Lower leg skin (tissue), 4 donors: ENCODE results near the gene PJA1. TPM values are rescaled to one million over a fixed set of nuclear protein-coding genes. Genes with fewer than 3 reads are reported as not detected.

Experiments
- DNase-seq, 2 donors: peaks; one replicate each; pipeline ENCODE4 v3.0.0-alpha.2; 2019; ENCODE audit warnings: low spot score in 2 of 2
- H3K4me3 ChIP-seq: fragments of 200-600 bp; sonication (generic); 2 replicates; pipeline ENCODE4 v1.5.1; 2017; ENCODE audit warnings: mild to moderate bottlenecking, low read depth; ENCODE audit not compliant: poor library complexity, severe bottlenecking
- CTCF ChIP-seq, 3 donors: fragments of 450-650 bp; IDR thresholded peaks; one replicate each; pipeline ENCODE4 v1.5.1; 2016; ENCODE audit warnings: antibody characterized with exemption in 3 of 3, mild to moderate bottlenecking in 3 of 3, moderate library complexity in 2 of 3
- POLR2A ChIP-seq, 2 donors: fragments of 450-650 bp; IDR thresholded peaks; one replicate each; pipeline ENCODE4 v1.6.1; 2016 to 2017; ENCODE audit warnings: antibody characterized with exemption in 2 of 2, mild to moderate bottlenecking in 1 of 2, moderate library complexity in 1 of 2
- WGBS, 2 donors: methylation state at CpG; one replicate each; pipeline ENCODE4 v1.1.5; 2018; 5-methylcytosine and 5-hydroxymethylcytosine counted together
- intact Hi-C: fragments of 100-400 bp; cut with DNase I; formaldehyde crosslinking; loops from one replicate; pipeline ENCODE4 v1.15.0; 2023; ENCODE audit warnings: low total_unique reads
- total RNA-seq, 4 donors: library from RNA; depleted of rRNA; stranded (reverse); fragments of >200 nt; gene quantifications; one replicate each; pipeline ENCODE4 v1.1.0, GENCODE V29; 2016

Gene PJA1
- total RNA-seq, 4 donors from 2014 or later, result 18.0 to 24.0 (median 21.9) TPM

GRCh38 chrX:69189576-69190371 lies 24.5 kb upstream of the PJA1 start:
- H3K4me3 ChIP-seq, result no peak overlapping the region
- 65 to 70% methylated on average over 8 to 9 of the region's 9 CpGs for WGBS, 2 donors
- DNase-seq, result peak in 1 of 2 donors; percentile 63
- intact Hi-C loops, result no loop called here
- TF ChIP-seq POLR2A (IDR thresholded peaks at IDR 0.05) (no peak), CTCF (IDR thresholded peaks at IDR 0.05) (no peak)

GRCh38 chrX:69186651-69187050 lies 21.4 kb upstream of the PJA1 start:
- peak in 1 of 2 donors; percentile 58 for DNase-seq
- H3K4me3 ChIP-seq, result no peak overlapping the region
- intact Hi-C loops, result no loop called here
- TF ChIP-seq CTCF (IDR thresholded peaks at IDR 0.05) (no peak), POLR2A (IDR thresholded peaks at IDR 0.05) (no peak)
- WGBS, 2 donors, result 82 to 100% methylated on average over 1 of the region's 1 CpG

- H3K4me3 ChIP-seq, result no peak overlapping the region
- intact Hi-C loops, result no loop called here
- peak in 1 of 2 donors; percentile 28 for DNase-seq
- WGBS, 2 donors, result 43 to 83% methylated on average over 2 of the region's 2 CpGs
- no peak for TF ChIP-seq CTCF (IDR thresholded peaks at IDR 0.05)
- TF ChIP-seq POLR2A (IDR thresholded peaks at IDR 0.05), result no peak
These were observed 20.6 kb upstream of the PJA1 start for GRCh38 chrX:69185886-69186285.

GRCh38 chrX:69185141-69185540 lies 19.9 kb upstream of the PJA1 start:
- WGBS, 2 donors, result 87 to 90% methylated on average over 3 of the region's 3 CpGs

DNA sequence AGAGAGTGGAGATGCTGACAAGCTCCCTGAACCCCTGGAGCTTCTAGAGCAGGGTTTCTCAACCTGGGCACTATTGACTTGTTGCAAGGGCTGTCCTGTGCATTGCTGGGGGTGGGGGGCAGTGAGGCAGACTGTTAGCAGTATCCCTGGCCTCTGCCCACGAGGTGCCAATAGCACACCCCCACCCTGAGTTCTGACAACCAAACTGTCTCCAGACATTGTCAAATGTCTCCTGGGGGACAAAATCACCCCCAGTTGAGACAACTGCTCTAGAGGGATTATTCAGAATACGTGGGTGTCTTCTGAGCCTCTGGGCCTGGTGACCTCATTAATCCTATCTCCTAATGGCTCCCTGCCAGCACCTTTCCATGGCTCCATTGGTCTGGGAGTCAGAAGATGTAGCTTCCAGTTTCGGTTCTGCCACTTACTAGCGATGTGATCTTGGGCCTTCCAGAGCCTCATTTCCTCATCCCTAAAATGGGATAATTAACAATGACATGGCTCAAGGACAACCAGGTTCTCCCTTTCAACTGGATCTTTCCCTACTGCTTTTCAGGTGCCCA lies 17.6 kb upstream of the PJA1 start:
- peak in 1 of 2 donors; percentile 63 for DNase-seq
- 50 to 69% methylated on average over 3 to 4 of the region's 4 CpGs for WGBS, 2 donors
- no peak for TF ChIP-seq CTCF (IDR thresholded peaks at IDR 0.05)
- no peak for TF ChIP-seq POLR2A (IDR thresholded peaks at IDR 0.05)
- intact Hi-C loops, result no loop called here
- no peak overlapping the region for H3K4me3 ChIP-seq

More at GRCh38 chrX:69185141-69185540, 19.9 kb upstream of the PJA1 start:
- TF ChIP-seq CTCF (IDR thresholded peaks at IDR 0.05) (no peak), POLR2A (IDR thresholded peaks at IDR 0.05) (no peak)
- no peak overlapping the region for H3K4me3 ChIP-seq
- peak in 1 of 2 donors; percentile 12 for DNase-seq
- intact Hi-C loops, result no loop called here
